ENCODE results near the gene MPO. TPM values are rescaled to one million over a fixed set of nuclear protein-coding genes. Genes with fewer than 3 reads are reported as not detected.

MPO gene
- total RNA-seq, 1 experiment from 2014 or later = 0.19 TPM

DNA sequence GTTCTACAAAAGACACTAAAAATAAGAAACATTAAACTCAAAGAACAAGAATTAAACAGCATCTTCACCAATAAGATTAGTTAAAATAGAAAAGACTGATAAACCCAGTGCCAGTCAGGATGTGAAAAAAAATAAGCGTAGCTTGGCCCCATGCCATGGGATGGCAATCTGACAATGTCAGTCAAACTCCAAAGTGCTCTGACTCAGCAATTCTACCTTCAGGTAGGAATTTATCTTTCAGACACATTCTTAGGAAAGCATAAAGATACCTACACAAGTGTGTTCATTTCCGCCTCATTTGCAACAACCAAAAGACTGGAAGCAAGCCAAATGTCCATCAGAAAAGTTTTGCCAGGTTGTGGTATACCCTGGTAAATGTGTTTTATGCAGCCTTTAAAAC lies 9.1 kb upstream of the MPO start:
- peak; percentile 48 for DNase-seq (ENCODE audit: unreplicated experiment)

DNA sequence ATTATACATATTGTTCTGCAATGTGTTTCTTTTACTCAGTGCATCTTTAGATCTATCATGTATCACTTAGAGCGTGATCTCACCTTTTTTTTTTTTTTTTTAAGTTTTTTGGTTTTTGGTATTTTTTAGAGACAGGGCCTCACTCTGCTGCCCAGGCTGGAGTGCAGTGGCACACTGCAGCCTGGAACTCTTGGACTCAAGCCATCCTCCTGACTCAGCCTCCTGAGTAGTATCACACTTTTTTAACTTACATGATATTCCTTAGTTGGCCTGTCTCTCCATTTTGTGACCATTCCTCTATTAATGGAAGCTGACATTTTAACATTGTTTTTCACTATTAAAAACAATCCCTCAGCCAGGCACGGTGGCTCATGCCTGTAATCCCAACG lies 4.7 kb upstream of the MPO start:
- Mint-ChIP-seq H3K36me3 (ENCODE audit: insufficient read depth, unreplicated experiment) (no peaks in the 10 kb centered on the region), H3K9me3 (ENCODE audit: unreplicated experiment) (no peaks in the 10 kb centered on the region), H3K4me3 (ENCODE audit: unreplicated experiment) (no peak overlapping the region), H3K27me3 (ENCODE audit: insufficient read depth, unreplicated experiment) (peaks cover 4% of the 10 kb centered on the region), H3K4me1 (ENCODE audit: insufficient read depth, unreplicated experiment) (peaks cover 4% of the 10 kb centered on the region), H3K27ac (ENCODE audit: low read depth, unreplicated experiment) (no peak overlapping the region)
- ChIA-PET POLR2A (no interaction called here), CTCF (interaction anchor here (0.7 kb wide), 1 partner anchor 32 kb away, joined by 3 read pairs; no protein-coding TSS in a partner anchor)
- BruUV-seq (replicated peaks) = no TSS peak
- TF ChIP-seq, protein P1, sequence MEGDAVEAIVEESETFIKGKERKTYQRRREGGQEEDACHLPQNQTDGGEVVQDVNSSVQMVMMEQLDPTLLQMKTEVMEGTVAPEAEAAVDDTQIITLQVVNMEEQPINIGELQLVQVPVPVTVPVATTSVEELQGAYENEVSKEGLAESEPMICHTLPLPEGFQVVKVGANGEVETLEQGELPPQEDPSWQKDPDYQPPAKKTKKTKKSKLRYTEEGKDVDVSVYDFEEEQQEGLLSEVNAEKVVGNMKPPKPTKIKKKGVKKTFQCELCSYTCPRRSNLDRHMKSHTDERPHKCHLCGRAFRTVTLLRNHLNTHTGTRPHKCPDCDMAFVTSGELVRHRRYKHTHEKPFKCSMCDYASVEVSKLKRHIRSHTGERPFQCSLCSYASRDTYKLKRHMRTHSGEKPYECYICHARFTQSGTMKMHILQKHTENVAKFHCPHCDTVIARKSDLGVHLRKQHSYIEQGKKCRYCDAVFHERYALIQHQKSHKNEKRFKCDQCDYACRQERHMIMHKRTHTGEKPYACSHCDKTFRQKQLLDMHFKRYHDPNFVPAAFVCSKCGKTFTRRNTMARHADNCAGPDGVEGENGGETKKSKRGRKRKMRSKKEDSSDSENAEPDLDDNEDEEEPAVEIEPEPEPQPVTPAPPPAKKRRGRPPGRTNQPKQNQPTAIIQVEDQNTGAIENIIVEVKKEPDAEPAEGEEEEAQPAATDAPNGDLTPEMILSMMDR (IDR thresholded peaks at IDR 0.05; ENCODE audit: unreplicated experiment) = no peak
- intact Hi-C loops (cut with micrococcal nuclease) = no loop called here
- DNase-seq (ENCODE audit: unreplicated experiment) = peak; percentile 23

More for the DNA sequence above, 9.1 kb upstream of the MPO start:
- TF ChIP-seq, protein P1 (IDR thresholded peaks at IDR 0.05; ENCODE audit: unreplicated experiment) = no peak
- Mint-ChIP-seq H3K27ac (ENCODE audit: low read depth, unreplicated experiment) (no peak overlapping the region), H3K4me3 (ENCODE audit: unreplicated experiment) (no peak overlapping the region), H3K4me1 (ENCODE audit: insufficient read depth, unreplicated experiment) (peaks cover 4% of the 10 kb centered on the region), H3K36me3 (ENCODE audit: insufficient read depth, unreplicated experiment) (no peaks in the 10 kb centered on the region), H3K9me3 (ENCODE audit: unreplicated experiment) (no peaks in the 10 kb centered on the region), H3K27me3 (ENCODE audit: insufficient read depth, unreplicated experiment) (peaks cover 41% of the 10 kb centered on the region)
- no TSS peak for BruUV-seq (replicated peaks)
- CTCF ChIA-PET = no interaction called here
- intact Hi-C loops (cut with micrococcal nuclease) = no loop called here
- POLR2A ChIA-PET = interaction anchor here (0.7 kb wide), 1 partner anchor 403 kb away, joined by 3 read pairs; no protein-coding TSS in a partner anchor

DNA sequence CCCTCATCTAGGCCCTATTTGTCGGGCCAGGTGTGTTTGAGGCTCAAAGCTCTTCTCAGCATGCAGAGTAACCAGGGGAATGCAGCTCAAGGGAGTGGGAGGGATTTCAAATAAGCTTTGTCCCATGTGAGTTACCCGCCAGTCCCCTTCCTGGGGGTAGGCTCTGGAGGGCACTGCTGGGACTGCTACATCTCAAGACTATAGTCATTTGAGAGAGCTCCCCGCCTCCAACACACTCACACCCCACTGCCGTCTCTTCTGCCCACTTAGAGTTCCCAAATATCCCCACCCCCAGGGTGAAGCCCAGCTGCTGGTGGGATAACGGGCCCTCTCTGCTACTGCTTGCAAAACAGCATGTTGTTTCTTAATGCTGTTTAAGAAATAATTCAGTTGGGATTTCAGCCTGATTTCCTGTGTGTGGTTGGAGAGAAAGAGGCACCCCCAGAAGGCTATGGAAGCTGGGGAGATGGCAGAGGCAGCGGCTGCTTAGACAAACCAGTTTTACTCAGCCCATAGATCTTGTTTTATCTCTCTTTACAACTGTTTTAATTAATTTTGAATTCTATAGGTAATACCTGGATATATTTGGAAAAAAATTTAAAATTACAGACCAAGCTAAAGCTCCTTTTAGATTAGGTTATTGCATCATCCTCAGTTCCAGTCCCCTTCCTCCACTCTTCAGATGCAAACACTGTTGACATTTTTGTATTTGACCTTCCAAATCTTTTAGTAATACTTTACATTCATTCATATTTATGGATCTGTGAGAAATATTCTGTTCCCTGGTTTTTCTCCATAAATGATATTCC lies 4.1 kb upstream of the MPO start:
- Mint-ChIP-seq H3K9me3 (ENCODE audit: unreplicated experiment) (no peaks in the 10 kb centered on the region), H3K36me3 (ENCODE audit: insufficient read depth, unreplicated experiment) (no peaks in the 10 kb centered on the region), H3K4me3 (ENCODE audit: unreplicated experiment) (no peak overlapping the region), H3K27ac (ENCODE audit: low read depth, unreplicated experiment) (no peak overlapping the region), H3K4me1 (ENCODE audit: insufficient read depth, unreplicated experiment) (peaks cover under 1% of the 10 kb centered on the region), H3K27me3 (ENCODE audit: insufficient read depth, unreplicated experiment) (peaks cover 10% of the 10 kb centered on the region)
- DNase-seq (ENCODE audit: unreplicated experiment) = no peak
- ChIA-PET POLR2A (no interaction called here), CTCF (interaction anchor here (0.7 kb wide), 1 partner anchor 32 kb away, joined by 3 read pairs; no protein-coding TSS in a partner anchor)
- intact Hi-C loops (cut with micrococcal nuclease) = no loop called here
- TF ChIP-seq, protein P1 (IDR thresholded peaks at IDR 0.05; ENCODE audit: unreplicated experiment) = no peak
- no TSS peak for BruUV-seq (replicated peaks)

DNA sequence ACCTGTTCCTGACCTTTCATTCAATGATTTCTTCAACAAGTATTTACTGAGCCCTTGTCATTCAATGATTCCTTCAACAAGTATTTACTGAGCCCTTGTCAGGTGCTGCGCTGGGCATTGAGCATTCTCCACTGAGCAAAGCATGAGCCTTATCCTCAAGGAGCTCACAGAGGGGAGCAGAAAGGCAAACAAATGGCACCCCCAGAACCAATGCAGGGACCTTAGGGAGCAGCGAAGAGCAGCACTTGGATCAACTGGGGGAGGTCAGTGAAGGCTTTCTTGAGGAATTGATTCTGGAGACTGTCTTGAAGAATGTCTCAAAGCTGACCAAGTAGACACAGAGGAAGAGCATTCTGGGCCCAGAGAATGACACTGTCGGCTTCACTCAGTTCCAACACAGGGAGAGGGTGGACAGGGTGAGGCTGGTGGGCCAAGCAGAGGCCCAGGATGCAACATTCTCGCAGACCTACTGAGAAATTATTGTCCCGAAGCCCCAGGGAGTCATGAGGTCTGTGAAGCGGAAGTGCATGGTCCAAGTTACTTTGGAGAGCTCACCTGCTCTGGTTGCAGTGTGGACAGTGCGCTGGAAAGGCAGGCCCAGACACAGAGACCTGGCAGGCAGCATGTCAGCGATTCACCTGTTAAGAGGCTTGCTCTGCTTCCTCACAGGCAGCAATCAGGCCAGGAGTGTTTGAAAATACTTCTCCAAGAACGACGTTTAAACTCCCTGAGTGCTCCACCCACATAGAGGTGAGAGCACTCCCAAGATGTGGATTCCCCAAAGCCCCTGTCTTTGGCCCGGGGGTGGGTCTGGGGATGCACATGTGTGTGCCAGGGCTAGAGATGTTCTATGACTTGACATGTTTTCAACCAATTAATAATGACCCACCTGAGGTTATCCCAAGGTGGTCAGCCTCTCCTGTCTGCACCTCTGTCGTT lies 3.2 kb upstream of the MPO start:
- H3K27me3 Mint-ChIP-seq (ENCODE audit: insufficient read depth, unreplicated experiment) = peaks cover 19% of the 10 kb centered on the region
- TF ChIP-seq, protein P1 (IDR thresholded peaks at IDR 0.05; ENCODE audit: unreplicated experiment) = no peak
- ChIA-PET CTCF (no interaction called here), POLR2A (no interaction called here)
- intact Hi-C loops (cut with micrococcal nuclease) = no loop called here
- DNase-seq (ENCODE audit: unreplicated experiment) = no peak
- no peak overlapping the region for H3K4me3 Mint-ChIP-seq (ENCODE audit: unreplicated experiment)
- no peaks in the 10 kb centered on the region for H3K36me3 Mint-ChIP-seq (ENCODE audit: insufficient read depth, unreplicated experiment)
- no peaks in the 10 kb centered on the region for H3K4me1 Mint-ChIP-seq (ENCODE audit: insufficient read depth, unreplicated experiment)
- H3K27ac Mint-ChIP-seq (ENCODE audit: low read depth, unreplicated experiment) = no peak overlapping the region
- no TSS peak for BruUV-seq (replicated peaks)
- H3K9me3 Mint-ChIP-seq (ENCODE audit: unreplicated experiment) = no peaks in the 10 kb centered on the region

All from MCF 10A (cell line).